ENCODE measurements around the gene CTDSP2. TPM values are rescaled to one million over a fixed set of nuclear protein-coding genes. Genes with fewer than 3 reads are reported as not detected.

Gene CTDSP2
- total and polyA plus RNA-seq, 10 of the 15 experiments (the other 5 are each of a cell fraction or from before 2014, with no cell fraction given): 17.3 to 98.2 (median 54.1) TPM

DNA sequence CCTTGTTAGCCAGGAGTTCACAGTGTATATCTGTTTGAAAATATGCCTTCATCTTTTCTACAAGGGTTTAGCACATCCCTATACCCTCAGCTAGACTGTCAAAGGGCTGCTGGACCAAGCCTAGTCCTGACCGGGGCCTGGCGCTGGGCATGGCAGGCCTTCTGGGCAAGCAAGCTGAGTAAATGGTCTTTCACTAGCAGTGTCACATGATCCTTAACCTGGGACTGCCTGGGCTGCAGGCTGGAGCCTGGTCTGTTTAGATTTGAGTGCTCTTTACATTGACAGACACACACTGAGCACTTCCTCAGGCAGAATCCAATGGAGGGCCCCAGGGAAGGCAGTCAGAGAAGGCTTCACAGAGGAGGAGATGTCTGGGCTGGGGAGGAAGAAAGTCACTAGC, 21.1 kb downstream of the CTDSP2 start (continued):
- TF ChIP-seq, protein P1, sequence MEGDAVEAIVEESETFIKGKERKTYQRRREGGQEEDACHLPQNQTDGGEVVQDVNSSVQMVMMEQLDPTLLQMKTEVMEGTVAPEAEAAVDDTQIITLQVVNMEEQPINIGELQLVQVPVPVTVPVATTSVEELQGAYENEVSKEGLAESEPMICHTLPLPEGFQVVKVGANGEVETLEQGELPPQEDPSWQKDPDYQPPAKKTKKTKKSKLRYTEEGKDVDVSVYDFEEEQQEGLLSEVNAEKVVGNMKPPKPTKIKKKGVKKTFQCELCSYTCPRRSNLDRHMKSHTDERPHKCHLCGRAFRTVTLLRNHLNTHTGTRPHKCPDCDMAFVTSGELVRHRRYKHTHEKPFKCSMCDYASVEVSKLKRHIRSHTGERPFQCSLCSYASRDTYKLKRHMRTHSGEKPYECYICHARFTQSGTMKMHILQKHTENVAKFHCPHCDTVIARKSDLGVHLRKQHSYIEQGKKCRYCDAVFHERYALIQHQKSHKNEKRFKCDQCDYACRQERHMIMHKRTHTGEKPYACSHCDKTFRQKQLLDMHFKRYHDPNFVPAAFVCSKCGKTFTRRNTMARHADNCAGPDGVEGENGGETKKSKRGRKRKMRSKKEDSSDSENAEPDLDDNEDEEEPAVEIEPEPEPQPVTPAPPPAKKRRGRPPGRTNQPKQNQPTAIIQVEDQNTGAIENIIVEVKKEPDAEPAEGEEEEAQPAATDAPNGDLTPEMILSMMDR (IDR thresholded peaks at IDR 0.05 in 2 of 3, conservative IDR thresholded peaks at IDR 0.05 in 1 of 3; ENCODE audit: control insufficient read depth in 2 of 3, extremely low read depth in 1 of 3, insufficient read depth in 1 of 3, low read depth in 3 of 3, low read length in 3 of 3): no peak
- TF ChIP-seq EP300 (IDR thresholded peaks at IDR 0.05; ENCODE audit: borderline replicate concordance in 1 of 2, control insufficient read depth in 1 of 2, low read depth in 2 of 2, low read length in 2 of 2) (no peak), RCOR1 (conservative IDR thresholded peaks at IDR 0.05; ENCODE audit: low read depth, low read length) (no peak), HDAC2 (IDR thresholded peaks at IDR 0.05) (no peak), HDGF (IDR thresholded peaks at IDR 0.05) (no peak), POLR2AphosphoS2 (IDR thresholded peaks at IDR 0.05; ENCODE audit: low read depth, low read length) (no peak)
- TF ChIP-seq, protein P2, sequence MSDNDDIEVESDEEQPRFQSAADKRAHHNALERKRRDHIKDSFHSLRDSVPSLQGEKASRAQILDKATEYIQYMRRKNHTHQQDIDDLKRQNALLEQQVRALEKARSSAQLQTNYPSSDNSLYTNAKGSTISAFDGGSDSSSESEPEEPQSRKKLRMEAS (IDR thresholded peaks at IDR 0.05; ENCODE audit: low read depth, low read length): no peak
- TF ChIP-seq, protein P3, sequence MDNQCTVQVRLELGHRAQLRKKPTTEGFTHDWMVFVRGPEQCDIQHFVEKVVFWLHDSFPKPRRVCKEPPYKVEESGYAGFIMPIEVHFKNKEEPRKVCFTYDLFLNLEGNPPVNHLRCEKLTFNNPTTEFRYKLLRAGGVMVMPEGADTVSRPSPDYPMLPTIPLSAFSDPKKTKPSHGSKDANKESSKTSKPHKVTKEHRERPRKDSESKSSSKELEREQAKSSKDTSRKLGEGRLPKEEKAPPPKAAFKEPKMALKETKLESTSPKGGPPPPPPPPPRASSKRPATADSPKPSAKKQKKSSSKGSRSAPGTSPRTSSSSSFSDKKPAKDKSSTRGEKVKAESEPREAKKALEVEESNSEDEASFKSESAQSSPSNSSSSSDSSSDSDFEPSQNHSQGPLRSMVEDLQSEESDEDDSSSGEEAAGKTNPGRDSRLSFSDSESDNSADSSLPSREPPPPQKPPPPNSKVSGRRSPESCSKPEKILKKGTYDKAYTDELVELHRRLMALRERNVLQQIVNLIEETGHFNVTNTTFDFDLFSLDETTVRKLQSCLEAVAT (IDR thresholded peaks at IDR 0.05): no peak
